ENCODE data around the gene MMRN1. TPM values are rescaled to one million over a fixed set of nuclear protein-coding genes. Genes with fewer than 3 reads are reported as not detected.

MMRN1 gene
- total and polyA plus RNA-seq, 7 donors = 0.44 to 2.3 (median 1.7) TPM

GRCh38 chr4:89914609-89915550 lies 20.2 kb downstream of the MMRN1 start:
- Histone ChIP-seq H3K36me3 (ENCODE audit: insufficient read depth in 1 of 2, low read depth in 1 of 2) (no peaks in the 10 kb centered on the region), H3K27ac (no peak overlapping the region), H3K27me3 (ENCODE audit: insufficient read depth in 3 of 3, low read length in 2 of 3) (peaks cover 0 to under 1% (median 0%) of the 10 kb centered on the region in 3 donors), H3K4me1 (no peaks in the 10 kb centered on the region), H3K4me3 (no peak overlapping the region), H3K9me3 (no peaks in the 10 kb centered on the region)
- no peak for DNase-seq
- no peak for TF ChIP-seq CTCF (IDR thresholded peaks at IDR 0.05)
- 56 to 73% (median 57%) methylated on average over 1 of the region's 1 CpG for WGBS, 3 donors
- ATAC-seq = no peak
- intact Hi-C loops (cut with DNase I) = no loop called here

- ATAC-seq = no peak
- intact Hi-C loops (cut with DNase I) = no loop called here
- no peaks in the 10 kb centered on the region for H3K9me3 ChIP-seq
- DNase-seq = no peak
- H3K36me3 ChIP-seq (ENCODE audit: insufficient read depth in 1 of 2, low read depth in 1 of 2) = no peaks in the 10 kb centered on the region
- H3K27ac ChIP-seq = no peak overlapping the region
- H3K27me3 ChIP-seq (ENCODE audit: insufficient read depth in 3 of 3, low read length in 2 of 3) = peaks cover 0 to 3% (median 0%) of the 10 kb centered on the region in 3 donors
- no peaks in the 10 kb centered on the region for H3K4me1 ChIP-seq
- no peak overlapping the region for H3K4me3 ChIP-seq
- 28 to 34% (median 29%) methylated on average over 3 of the region's 3 CpGs for WGBS, 3 donors
- no peak for TF ChIP-seq CTCF (IDR thresholded peaks at IDR 0.05)
Observed at GRCh38 chr4:89915937-89916336, 21.3 kb downstream of the MMRN1 start.

- DNase-seq (no peak), ATAC-seq (no peak)
- Histone ChIP-seq H3K4me3 (no peak overlapping the region), H3K9me3 (no peaks in the 10 kb centered on the region), H3K27ac (no peak overlapping the region), H3K4me1 (no peaks in the 10 kb centered on the region), H3K27me3 (ENCODE audit: insufficient read depth in 3 of 3, low read length in 2 of 3) (peaks cover 0 to 3% (median 0%) of the 10 kb centered on the region in 3 donors), H3K36me3 (ENCODE audit: insufficient read depth in 1 of 2, low read depth in 1 of 2) (no peaks in the 10 kb centered on the region)
- intact Hi-C loops (cut with DNase I) = no loop called here
- no peak for TF ChIP-seq CTCF (IDR thresholded peaks at IDR 0.05)
- 41 to 57% (median 43%) methylated on average over 5 of the region's 5 CpGs for WGBS, 3 donors
Observed at GRCh38 chr4:89922848-89923416, 28.3 kb downstream of the MMRN1 start.

GRCh38 chr4:89928838-89929237 lies 34.2 kb downstream of the MMRN1 start:
- Histone ChIP-seq H3K4me3 (no peak overlapping the region), H3K27me3 (ENCODE audit: insufficient read depth in 3 of 3, low read length in 2 of 3) (no peaks in the 10 kb centered on the region), H3K4me1 (no peaks in the 10 kb centered on the region), H3K9me3 (no peaks in the 10 kb centered on the region), H3K36me3 (ENCODE audit: insufficient read depth in 1 of 2, low read depth in 1 of 2) (no peaks in the 10 kb centered on the region), H3K27ac (no peak overlapping the region)
- TF ChIP-seq CTCF (IDR thresholded peaks at IDR 0.05) = no peak
- WGBS, 3 donors = 79 to 94% (median 85%) methylated on average over 4 of the region's 4 CpGs
- DNase-seq (no peak), ATAC-seq (no peak)
- intact Hi-C loops (cut with DNase I) = no loop called here

Measured in psoas muscle (tissue), 8 donors.